ENCODE measurements around the gene ADRM1.

ADRM1 gene, protein sequence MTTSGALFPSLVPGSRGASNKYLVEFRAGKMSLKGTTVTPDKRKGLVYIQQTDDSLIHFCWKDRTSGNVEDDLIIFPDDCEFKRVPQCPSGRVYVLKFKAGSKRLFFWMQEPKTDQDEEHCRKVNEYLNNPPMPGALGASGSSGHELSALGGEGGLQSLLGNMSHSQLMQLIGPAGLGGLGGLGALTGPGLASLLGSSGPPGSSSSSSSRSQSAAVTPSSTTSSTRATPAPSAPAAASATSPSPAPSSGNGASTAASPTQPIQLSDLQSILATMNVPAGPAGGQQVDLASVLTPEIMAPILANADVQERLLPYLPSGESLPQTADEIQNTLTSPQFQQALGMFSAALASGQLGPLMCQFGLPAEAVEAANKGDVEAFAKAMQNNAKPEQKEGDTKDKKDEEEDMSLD

DNA sequence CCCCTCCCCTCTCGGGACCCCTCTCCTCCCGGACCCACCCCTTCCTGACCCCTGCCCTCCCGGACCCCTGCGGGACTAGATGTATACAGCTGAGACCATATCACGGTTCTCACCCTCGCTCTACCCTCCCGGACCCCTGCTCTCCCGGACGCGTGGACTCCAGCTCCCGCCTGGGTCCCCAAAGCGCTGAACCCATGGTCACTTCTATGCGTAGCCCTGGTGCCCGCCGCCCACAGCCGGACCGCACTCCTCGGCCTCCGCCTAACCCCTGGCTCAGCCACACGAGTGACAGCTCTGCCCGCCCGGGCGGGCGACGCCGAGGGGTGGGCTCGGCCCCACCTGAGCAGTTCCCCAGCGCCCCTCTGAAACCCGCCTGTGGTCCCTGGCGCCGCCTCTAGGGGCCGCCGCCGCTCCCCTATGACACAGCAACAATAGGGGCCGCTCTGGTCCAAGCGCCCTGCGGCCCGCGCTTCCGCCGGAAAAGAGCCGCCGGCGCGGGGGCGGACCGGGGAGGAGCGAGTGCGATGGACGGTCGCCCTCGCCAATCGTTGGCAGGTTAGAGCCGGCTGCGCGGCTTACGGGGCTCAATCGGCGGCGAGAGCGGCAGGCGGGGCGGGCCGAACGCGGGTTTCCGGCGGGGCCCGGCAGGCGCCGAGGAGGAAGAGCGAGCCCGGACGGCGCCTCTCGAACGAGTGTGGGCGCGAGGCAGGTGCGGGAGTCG lies at the start of gene ADRM1:
Gene ADRM1 (plus strand): TSS at position 657 of the 721 bp plus-strand sequence. CDS start 572 bp downstream, outside the sequence.
- in situ Hi-C loops (cut with HindIII; ENCODE audit: low sequenced_read_pairs): no loop called here

DNA sequence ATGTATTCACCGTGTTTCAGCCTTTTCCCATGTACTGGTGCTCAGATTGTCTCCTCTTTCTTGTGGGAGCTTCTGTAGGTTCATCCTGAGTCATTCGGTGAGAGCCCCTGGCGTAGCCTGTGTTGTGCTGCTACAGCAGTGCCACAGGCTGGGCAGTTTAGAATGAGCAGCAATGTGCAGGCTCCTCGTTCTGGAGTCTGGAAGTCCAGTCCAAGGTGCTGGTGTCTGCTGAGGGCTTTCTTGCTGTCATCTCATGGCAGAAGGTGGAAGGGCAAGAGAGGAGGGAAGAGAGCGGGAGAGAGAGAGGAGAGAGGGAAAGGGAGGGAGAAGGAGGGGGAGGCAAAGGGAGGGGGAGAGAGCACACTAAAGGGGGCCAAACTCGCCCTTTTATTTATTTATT lies 49.4 kb upstream of the ADRM1 start:
- no peak overlapping the region for H3K4me3 ChIP-seq (ENCODE audit: low read depth, low read length)
- DNase-seq (ENCODE audit: low read depth, low spot score): no peak
- in situ Hi-C loops (cut with HindIII; ENCODE audit: low sequenced_read_pairs): no loop called here
- TF ChIP-seq, protein P1, sequence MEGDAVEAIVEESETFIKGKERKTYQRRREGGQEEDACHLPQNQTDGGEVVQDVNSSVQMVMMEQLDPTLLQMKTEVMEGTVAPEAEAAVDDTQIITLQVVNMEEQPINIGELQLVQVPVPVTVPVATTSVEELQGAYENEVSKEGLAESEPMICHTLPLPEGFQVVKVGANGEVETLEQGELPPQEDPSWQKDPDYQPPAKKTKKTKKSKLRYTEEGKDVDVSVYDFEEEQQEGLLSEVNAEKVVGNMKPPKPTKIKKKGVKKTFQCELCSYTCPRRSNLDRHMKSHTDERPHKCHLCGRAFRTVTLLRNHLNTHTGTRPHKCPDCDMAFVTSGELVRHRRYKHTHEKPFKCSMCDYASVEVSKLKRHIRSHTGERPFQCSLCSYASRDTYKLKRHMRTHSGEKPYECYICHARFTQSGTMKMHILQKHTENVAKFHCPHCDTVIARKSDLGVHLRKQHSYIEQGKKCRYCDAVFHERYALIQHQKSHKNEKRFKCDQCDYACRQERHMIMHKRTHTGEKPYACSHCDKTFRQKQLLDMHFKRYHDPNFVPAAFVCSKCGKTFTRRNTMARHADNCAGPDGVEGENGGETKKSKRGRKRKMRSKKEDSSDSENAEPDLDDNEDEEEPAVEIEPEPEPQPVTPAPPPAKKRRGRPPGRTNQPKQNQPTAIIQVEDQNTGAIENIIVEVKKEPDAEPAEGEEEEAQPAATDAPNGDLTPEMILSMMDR (IDR thresholded peaks at IDR 0.05; ENCODE audit: low read depth, low read length): no peak

More for the DNA sequence above, at the start of gene ADRM1:
- H3K4me3 ChIP-seq (ENCODE audit: low read depth, low read length): peak within 1 kb of the TSS; percentile 81
- TF ChIP-seq, protein P1 (IDR thresholded peaks at IDR 0.05; ENCODE audit: low read depth, low read length): peak; percentile 84
- DNase-seq (ENCODE audit: low read depth, low spot score): peak; percentile 98

DNA sequence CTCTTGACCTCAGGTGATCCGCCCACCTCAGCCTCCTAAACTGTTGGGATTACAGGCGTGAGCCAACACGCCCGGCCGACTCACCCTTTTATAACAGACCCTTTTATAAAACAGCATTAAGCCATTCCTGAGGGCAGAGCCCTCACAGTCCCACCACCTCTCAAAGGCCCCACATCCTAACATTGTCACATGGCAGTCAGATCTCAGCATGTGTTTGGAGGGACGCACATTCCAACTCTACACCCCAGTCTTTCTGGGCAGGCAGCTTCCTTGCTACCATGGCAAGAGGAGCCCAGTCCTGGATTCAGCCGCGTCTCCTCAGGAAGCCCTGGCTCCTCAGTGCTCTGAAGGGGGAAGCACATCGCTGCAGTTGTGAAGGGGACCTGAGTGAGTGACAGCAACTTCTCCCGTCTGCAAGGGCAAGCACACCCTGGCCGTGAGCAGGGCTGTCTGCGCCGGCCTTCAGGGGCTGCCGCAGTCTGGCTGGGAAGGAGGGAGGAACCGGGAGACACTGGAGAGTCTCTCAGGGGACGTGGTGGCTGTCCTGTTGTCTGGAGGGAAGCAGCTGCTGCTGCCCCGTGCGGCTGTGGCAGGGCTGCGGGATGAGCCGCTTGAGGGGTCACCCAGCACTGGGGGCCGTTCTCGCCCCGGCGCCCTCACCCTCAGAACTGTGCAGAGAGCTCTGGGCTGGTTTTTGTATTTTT lies 48.6 kb upstream of the ADRM1 start:
- TF ChIP-seq, protein P1 (IDR thresholded peaks at IDR 0.05; ENCODE audit: low read depth, low read length): no peak
- in situ Hi-C loops (cut with HindIII; ENCODE audit: low sequenced_read_pairs): no loop called here
- DNase-seq (ENCODE audit: low read depth, low spot score): no peak
- no peak overlapping the region for H3K4me3 ChIP-seq (ENCODE audit: low read depth, low read length)

DNA sequence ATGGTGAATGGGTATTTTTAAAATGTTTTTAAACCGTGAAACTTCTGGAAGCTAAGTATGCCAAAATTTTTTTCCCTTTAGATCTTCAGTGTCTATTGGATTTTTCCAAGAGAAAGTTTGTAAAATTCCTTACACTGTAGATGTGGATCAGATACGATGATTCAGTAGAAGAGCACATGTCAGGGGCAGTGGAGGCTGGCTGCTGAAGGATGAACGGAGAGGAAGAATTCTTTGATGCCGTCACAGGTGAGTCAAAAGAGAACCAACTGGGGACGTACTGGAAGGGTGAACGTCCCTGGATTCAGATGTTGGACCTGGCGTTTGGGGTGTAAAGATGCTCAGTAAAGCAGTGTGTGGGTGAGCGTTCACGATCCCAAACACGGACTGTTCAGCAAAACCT lies 46.8 kb upstream of the ADRM1 start:
- no peak for DNase-seq (ENCODE audit: low read depth, low spot score)
- TF ChIP-seq, protein P1 (IDR thresholded peaks at IDR 0.05; ENCODE audit: low read depth, low read length): no peak
- no peak overlapping the region for H3K4me3 ChIP-seq (ENCODE audit: low read depth, low read length)
- in situ Hi-C loops (cut with HindIII; ENCODE audit: low sequenced_read_pairs): no loop called here

DNA sequence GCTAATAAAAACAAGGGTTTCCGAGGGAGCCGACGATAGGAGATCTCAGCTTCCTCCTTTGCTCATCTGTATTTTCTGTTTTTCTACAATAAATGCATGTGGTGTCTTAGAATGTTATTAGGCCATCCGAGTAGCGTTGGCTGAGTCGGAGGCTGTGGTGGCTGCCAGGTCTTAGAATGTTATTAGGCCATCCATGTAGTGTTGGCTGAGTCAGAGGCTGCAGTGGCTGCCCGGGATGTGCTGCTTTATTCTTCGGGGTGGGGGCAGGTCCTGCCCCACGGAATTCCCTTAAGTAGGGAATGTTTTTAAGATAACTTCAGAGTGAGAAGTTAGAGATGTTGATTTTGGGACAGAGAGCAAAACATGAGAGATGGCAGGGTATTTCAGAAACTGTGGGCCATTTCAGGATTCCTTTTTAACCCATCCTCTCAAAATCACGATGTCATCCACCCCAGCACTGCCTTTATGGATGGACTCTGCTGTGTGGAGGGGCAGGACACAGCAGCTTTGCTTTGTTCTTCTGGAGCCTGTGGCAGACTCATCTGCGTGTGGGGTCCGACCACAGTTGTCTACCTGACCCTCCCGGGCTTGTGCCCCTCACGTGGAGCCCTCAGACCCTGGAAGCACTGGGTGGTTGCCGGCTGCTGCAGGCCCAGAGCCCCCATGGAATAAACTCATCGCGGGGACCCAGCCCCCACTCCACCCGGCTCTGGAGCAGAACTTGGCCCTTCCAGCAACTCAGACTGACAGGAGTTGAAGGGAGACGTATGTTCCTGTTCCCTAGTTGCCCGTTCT lies 44.1 kb upstream of the ADRM1 start:
- TF ChIP-seq, protein P1 (IDR thresholded peaks at IDR 0.05; ENCODE audit: low read depth, low read length): no peak
- no peak overlapping the region for H3K4me3 ChIP-seq (ENCODE audit: low read depth, low read length)
- in situ Hi-C loops (cut with HindIII; ENCODE audit: low sequenced_read_pairs): no loop called here
- DNase-seq (ENCODE audit: low read depth, low spot score): peak; percentile 74

DNA sequence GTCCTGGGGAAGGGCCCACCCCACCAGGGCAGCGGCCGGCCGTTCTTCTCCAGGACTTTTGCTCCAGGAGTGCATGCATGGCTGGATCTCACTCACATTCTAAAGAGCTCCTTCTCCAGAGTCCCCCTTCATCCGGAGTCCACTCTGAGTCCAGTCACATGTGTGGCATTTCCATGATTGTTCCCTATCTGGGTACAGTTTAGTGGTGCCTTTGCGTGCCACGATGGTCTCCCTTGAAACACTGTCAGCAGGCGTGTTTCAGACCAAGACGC lies 43.6 kb upstream of the ADRM1 start:
- H3K4me3 ChIP-seq (ENCODE audit: low read depth, low read length): no peak overlapping the region
- TF ChIP-seq, protein P1 (IDR thresholded peaks at IDR 0.05; ENCODE audit: low read depth, low read length): no peak
- in situ Hi-C loops (cut with HindIII; ENCODE audit: low sequenced_read_pairs): no loop called here
- no peak for DNase-seq (ENCODE audit: low read depth, low spot score)

Data from astrocyte of the spinal cord (primary cell).